HG03095 (cell line): Measurements from ENCODE around the gene RFX4.

Source experiments
- ATAC-seq: cut with Tn5 transposase; IDR thresholded peaks from one replicate; pipeline ENCODE4 v1.9.1; 2021; ENCODE audit warnings: moderate library complexity; ENCODE audit not compliant: unreplicated experiment

RFX4 gene

GRCh38 chr12:106645465-106646330 is 62.9 kb downstream of the RFX4 start:
- no peak for ATAC-seq

GRCh38 chr12:106646472-106646871 is 63.7 kb downstream of the RFX4 start:
- no peak for ATAC-seq

GRCh38 chr12:106647793-106648514 is 65.2 kb downstream of the RFX4 start:
- no peak for ATAC-seq

GRCh38 chr12:106648736-106649135 is 65.9 kb downstream of the RFX4 start:
- no peak for ATAC-seq

- ATAC-seq = no peak
Observed at GRCh38 chr12:106651552-106651951, 68.7 kb downstream of the RFX4 start.

GRCh38 chr12:106652510-106653015 is 69.8 kb downstream of the RFX4 start:
- ATAC-seq = no peak

GRCh38 chr12:106655577-106655976 is 72.8 kb downstream of the RFX4 start:
- ATAC-seq = no peak

GRCh38 chr12:106657488-106657887 is 74.7 kb downstream of the RFX4 start:
- ATAC-seq = no peak

- no peak for ATAC-seq
Observed at GRCh38 chr12:106663385-106663784, 80.6 kb downstream of the RFX4 start.

- no peak for ATAC-seq
Observed at GRCh38 chr12:106669216-106669615, 86.4 kb downstream of the RFX4 start.

GRCh38 chr12:106670131-106670530 is 87.3 kb downstream of the RFX4 start:
- no peak for ATAC-seq

GRCh38 chr12:106671840-106672239 is 89.0 kb downstream of the RFX4 start:
- ATAC-seq = no peak

- ATAC-seq = no peak
Observed at GRCh38 chr12:106672314-106673025, 89.7 kb downstream of the RFX4 start.

GRCh38 chr12:106673141-106673540 is 90.3 kb downstream of the RFX4 start:
- no peak for ATAC-seq

GRCh38 chr12:106675651-106676435 is 93.0 kb downstream of the RFX4 start:
- ATAC-seq = no peak

- no peak for ATAC-seq
Observed at GRCh38 chr12:106679574-106679973, 96.8 kb downstream of the RFX4 start.

- no peak for ATAC-seq
Observed at GRCh38 chr12:106680280-106680679, 97.5 kb downstream of the RFX4 start.

- ATAC-seq = no peak
Observed at GRCh38 chr12:106681210-106681609, 98.4 kb downstream of the RFX4 start.

- no peak for ATAC-seq
Observed at GRCh38 chr12:106682594-106683234, 99.9 kb downstream of the RFX4 start.

GRCh38 chr12:106684497-106684896 is 101.7 kb downstream of the RFX4 start:
- no peak for ATAC-seq
